IMR-90 (cell line): ENCODE results near the gene DDX10. TPM values are rescaled to one million over a fixed set of nuclear protein-coding genes. Genes with fewer than 3 reads are reported as not detected.

ENCODE experiments used
- ATAC-seq: fragments of 200-7000 bp; cut with Tn5 transposase; 2 replicates; pipeline ENCODE4 v1.9.1; 2020; ENCODE audit warnings: low read depth, mild to moderate bottlenecking, moderate library complexity
- BruUV-seq: library from RNA; stranded (reverse); fragments of 400-500 nt; replicated peaks from 2 replicates; lab custom pipeline; 2021; lab: Mats Ljungman, UMichigan
- CTCF ChIA-PET: fragments of 300-600 bp; formaldehyde crosslinking; extraction: SDS; loops from one replicate; lab custom pipeline; 2021; ENCODE audit warnings: antibody characterized with exemption; lab: Yijun Ruan, JAX
- POLR2A ChIA-PET: fragments of 300-600 bp; sonication (Branson Sonifier 250); formaldehyde crosslinking; loops from one replicate; lab custom pipeline; 2022; ENCODE audit warnings: antibody characterized with exemption; ENCODE audit not compliant: unreplicated experiment; lab: Charles Lee
- DNase-seq: peaks from one replicate; pipeline ENCODE4 v3.0.0; 2013
- H2AFZ ChIP-seq: replicated peaks from 2 replicates; pipeline ENCODE3; 2013; ENCODE audit warnings: low read length, mild to moderate bottlenecking; ENCODE audit not compliant: poor library complexity
- H2AK5ac ChIP-seq: 2 replicates; pipeline ENCODE4 v1.6.1; 2013; ENCODE audit warnings: low read depth, low read length, inconsistent platforms
- H2AK9ac ChIP-seq: replicated peaks from 2 replicates; pipeline ENCODE3; 2013; ENCODE audit warnings: mild to moderate bottlenecking, low read depth, low read length, moderate library complexity; ENCODE audit not compliant: poor library complexity
- H2BK120ac ChIP-seq: 2 replicates; pipeline ENCODE4 v1.6.1; 2013; ENCODE audit warnings: low read depth, low read length, inconsistent platforms
- H2BK15ac ChIP-seq: 3 replicates; pipeline ENCODE4 v1.6.1; 2013; ENCODE audit warnings: low read depth, low read length, inconsistent platforms
- H2BK20ac ChIP-seq: 2 replicates; pipeline ENCODE4 v1.6.1; 2013; ENCODE audit warnings: low read depth, mild to moderate bottlenecking, inconsistent platforms, low read length, moderate library complexity
- H2BK5ac ChIP-seq: 2 replicates; pipeline ENCODE4 v1.6.1; 2013; ENCODE audit warnings: mild to moderate bottlenecking, low read depth, low read length, inconsistent platforms; ENCODE audit not compliant: poor library complexity, severe bottlenecking
- H3K14ac ChIP-seq: replicated peaks from 2 replicates; pipeline ENCODE4 v1.6.1; 2013; ENCODE audit warnings: low read depth, low read length, inconsistent platforms
- H3K18ac ChIP-seq: 2 replicates; pipeline ENCODE4 v1.6.1; 2013; ENCODE audit warnings: low read depth, low read length, control low read depth
- H3K23ac ChIP-seq: 2 replicates; pipeline ENCODE4 v1.6.1; 2013; ENCODE audit warnings: low read depth, low read length, inconsistent platforms
- H3K27ac ChIP-seq: 2 replicates; pipeline ENCODE4 v1.5.1; 2013; ENCODE audit warnings: mild to moderate bottlenecking, control low read depth, low read length; ENCODE audit not compliant: insufficient read depth
- H3K27me3 ChIP-seq: 2 replicates; pipeline ENCODE4 v1.6.1; 2013; ENCODE audit warnings: low read length; ENCODE audit not compliant: control insufficient read depth, insufficient read depth
- H3K36me3 ChIP-seq: 2 replicates; pipeline ENCODE4 v1.6.1; 2013; ENCODE audit warnings: low read length, mixed read lengths; ENCODE audit not compliant: control insufficient read depth, insufficient read depth
- H3K4ac ChIP-seq: 2 replicates; pipeline ENCODE4 v1.6.1; 2013; ENCODE audit warnings: low read depth, low read length, inconsistent platforms
- H3K4me1 ChIP-seq: 2 replicates; pipeline ENCODE4 v1.6.1; 2013; ENCODE audit warnings: low read length, mixed read lengths; ENCODE audit not compliant: control insufficient read depth, insufficient read depth
- H3K4me2 ChIP-seq: 2 replicates; pipeline ENCODE4 v1.6.1; 2013; ENCODE audit warnings: low read depth, mild to moderate bottlenecking, control low read depth, low read length, moderate library complexity
- H3K4me3 ChIP-seq: 2 replicates; pipeline ENCODE4 v1.5.1; 2013; ENCODE audit warnings: low read depth, mild to moderate bottlenecking, control low read depth, low read length, moderate library complexity; ENCODE audit not compliant: insufficient read depth
- H3K56ac ChIP-seq: 2 replicates; pipeline ENCODE4 v1.6.1; 2013; ENCODE audit warnings: low read length, inconsistent platforms; ENCODE audit not compliant: insufficient read depth; ENCODE audit errors: extremely low read depth
- H3K79me1 ChIP-seq, 2 experiments: 2 replicates each; pipeline ENCODE4 v1.6.1; 2013; ENCODE audit warnings: low read length in 2 of 2, inconsistent platforms in 1 of 2, low read depth in 1 of 2
- H3K9ac ChIP-seq: 2 replicates; pipeline ENCODE4 v1.6.1; 2013; ENCODE audit warnings: low read depth, low read length, control low read depth
- H3K9me1 ChIP-seq: 2 replicates; pipeline ENCODE4 v1.6.1; 2013; ENCODE audit warnings: low read length, inconsistent platforms; ENCODE audit not compliant: insufficient read depth
- H3K9me3 ChIP-seq: 2 replicates; pipeline ENCODE4 v1.6.1; 2013; ENCODE audit warnings: low read length; ENCODE audit not compliant: control insufficient read depth, insufficient read depth
- H4K20me1 ChIP-seq: 2 replicates; pipeline ENCODE4 v1.6.1; 2013; ENCODE audit warnings: low read length, inconsistent platforms; ENCODE audit not compliant: insufficient read depth
- H4K5ac ChIP-seq: 2 replicates; pipeline ENCODE4 v1.6.1; 2013; ENCODE audit warnings: mild to moderate bottlenecking, low read depth, low read length, control low read depth
- H4K8ac ChIP-seq, 2 experiments: 2 replicates each; pipeline ENCODE4 v1.6.1; 2013; ENCODE audit warnings: low read depth in 2 of 2, low read length in 2 of 2, control low read depth in 1 of 2, inconsistent platforms in 1 of 2
- H4K91ac ChIP-seq: 2 replicates; pipeline ENCODE4 v1.6.1; 2013; ENCODE audit warnings: low read depth, low read length, inconsistent platforms; ENCODE audit not compliant: insufficient read depth
- FOS ChIP-seq: fragments of 150-350 bp; IDR thresholded peaks from 2 replicates; pipeline ENCODE4 v1.6.1; 2016; ENCODE audit warnings: low read depth, low read length
- MAZ ChIP-seq: IDR thresholded peaks from 2 replicates; pipeline ENCODE4 v1.6.1; 2012; ENCODE audit warnings: low read depth, mild to moderate bottlenecking, low read length, improper control_type of control experiment, moderate library complexity, borderline replicate concordance
- POLR2A ChIP-seq: IDR thresholded peaks from 2 replicates; pipeline ENCODE4 v1.6.1; 2012; ENCODE audit warnings: mild to moderate bottlenecking, low read depth, low read length
- SMC3 ChIP-seq: fragments of 150-350 bp; IDR thresholded peaks from 2 replicates; pipeline ENCODE4 v1.6.1; 2016; ENCODE audit warnings: low read depth, mild to moderate bottlenecking, antibody characterized with exemption, low read length, moderate library complexity
- WGBS, 2 experiments: methylation state at CpG; one replicate each; pipeline versions ENCODE4 v1.1.5 to v1.1.7; 2013; ENCODE audit warnings: missing lambda C conversion rate in 2 of 2; ENCODE audit not compliant: insufficient read length in 1 of 2; ENCODE audit errors: extremely low coverage in 2 of 2; 5-methylcytosine and 5-hydroxymethylcytosine counted together
- dilution Hi-C: fragments of 300-500 bp; cut with HindIII; formaldehyde crosslinking; loops from one replicate; pipeline ENCODE4 v1.14.3; 2018; ENCODE audit warnings: low sequenced_read_pairs; ENCODE audit not compliant: unreplicated experiment
- in situ Hi-C: fragments of 300-500 bp; cut with MboI; formaldehyde crosslinking; loops from 3 replicates; pipeline ENCODE4 v1.14.3; 2019; ENCODE audit warnings: low sequenced_read_pairs, inconsistent platforms, mixed read lengths
- intact Hi-C: fragments of 100-400 bp; cut with micrococcal nuclease; formaldehyde crosslinking; loops from 2 replicates; pipeline ENCODE4 v1.10.0; 2022
- polyA plus RNA-seq, 3 experiments: library from polyadenylated mRNA; depleted of rRNA; stranded (reverse); fragments of >200 nt; gene quantifications; 2 replicates each; pipeline ENCODE4 v1.2.3, GENCODE V29; 2012; ENCODE audit warnings: low replicate concordance in 1 of 3
- total RNA-seq: library from RNA; depleted of rRNA; stranded (reverse); fragments of >200 nt; gene quantifications from 2 replicates; pipeline ENCODE4 v1.2.3, GENCODE V29; 2012

DDX10 gene
- total and polyA plus RNA-seq, 2 of the 4 experiments (the other 2 are of a cell fraction): 20.0 to 31.9 TPM

DNA sequence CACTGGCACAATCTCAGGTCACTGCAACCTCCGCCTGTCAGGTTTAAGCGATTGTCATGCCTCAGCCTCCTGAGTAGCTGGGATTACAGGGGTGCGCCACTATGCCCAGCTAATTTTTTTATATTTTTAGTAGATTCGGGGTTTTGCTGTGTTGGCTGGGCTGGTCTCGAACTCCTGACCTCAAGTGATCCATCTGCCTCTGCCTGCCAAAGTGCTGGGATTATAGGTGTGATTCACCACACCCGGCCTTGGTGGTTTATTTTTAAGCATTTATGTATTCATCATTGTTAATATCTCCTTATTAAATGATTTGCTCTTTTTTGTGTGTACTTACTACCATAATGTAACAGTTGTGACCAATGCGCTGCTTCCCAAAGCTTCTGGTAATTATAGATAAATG, 171.7 kb downstream of the DDX10 start:
- DNase-seq: no peak

More for the DNA sequence above, 171.7 kb downstream of the DDX10 start:
- Histone ChIP-seq H2BK120ac (no peak overlapping the region), H4K5ac (no peak overlapping the region), H3K4me3 (no peak overlapping the region), H3K36me3 (peaks cover 2% of the 10 kb centered on the region; the same call in 1 of the 2 replicates), H3K9me1 (no peaks in the 10 kb centered on the region; the same call in 1 of the 2 replicates), H2BK20ac (no peak overlapping the region), H3K14ac (no peak overlapping the region), H3K56ac (no peak overlapping the region), H2BK5ac (no peak overlapping the region), H3K4ac (no peak overlapping the region), H3K9ac (no peak overlapping the region), H4K20me1 (no peaks in the 10 kb centered on the region), H2AK9ac (no peak overlapping the region), H3K23ac (no peak overlapping the region), H3K27me3 (no peaks in the 10 kb centered on the region), H4K91ac (no peak overlapping the region), H2AK5ac (no peak overlapping the region), H3K27ac (no peak overlapping the region), H3K4me1 (no peaks in the 10 kb centered on the region), H3K79me1 (peaks cover 3 to 7% of the 10 kb centered on the region in 2 experiments; a peak in 2 of 4 replicates), H3K4me2 (no peak overlapping the region), H2BK15ac (no peak overlapping the region), H3K18ac (no peak overlapping the region), H4K8ac (no peak overlapping the region), H2AFZ (no peak overlapping the region), H3K9me3 (no peaks in the 10 kb centered on the region)
- WGBS, 2 experiments: no CpG with 5 or more reads among the region's 7 CpGs
- no peak for TF ChIP-seq SMC3
- TF ChIP-seq POLR2A: no peak
- TF ChIP-seq MAZ: no peak
- no peak for TF ChIP-seq FOS
- dilution Hi-C loops: no loop called here
- in situ Hi-C loops: no loop called here
- ChIA-PET POLR2A (no interaction called here), CTCF (no interaction called here)
- ATAC-seq: no peak
- BruUV-seq: no TSS peak
- intact Hi-C loops: no loop called here
